K562 (cell line): ENCODE data around the gene CCDC9. TPM values are rescaled to one million over a fixed set of nuclear protein-coding genes. Genes with fewer than 3 reads are reported as not detected.
A peak's percentile ranks its signal among the peaks of the same experiment; 100 is the strongest.

Experiments used
- DNMT1 ChIP-seq: fragments of 450-650 bp; IDR thresholded peaks from 2 replicates; pipeline ENCODE4 v1.6.1; 2016; ENCODE audit warnings: antibody characterized with exemption, mild to moderate bottlenecking
- ETS2 ChIP-seq: IDR thresholded peaks from 2 replicates; pipeline ENCODE4 v1.6.1; 2016; ENCODE audit warnings: borderline replicate concordance, missing genetic modification characterization, mild to moderate bottlenecking, moderate library complexity, missing compliant biosample characterization; ENCODE audit not compliant: poor library complexity, severe bottlenecking
- FOXJ2 ChIP-seq: fragments of 200-800 bp; sonication (Bioruptor generic); IDR thresholded peaks from 2 replicates; pipeline ENCODE4 v1.6.1; 2016; ENCODE audit warnings: missing genetic modification characterization, missing compliant biosample characterization
- FOXP1 ChIP-seq: sonication (generic); formaldehyde crosslinking; IDR thresholded peaks from 2 replicates; pipeline ENCODE4 v1.8.0; 2022; ENCODE audit warnings: mild to moderate bottlenecking, missing genetic modification reagents
- GATAD2A ChIP-seq: fragments of 450-650 bp; IDR thresholded peaks from 2 replicates; pipeline ENCODE4 v1.6.1; 2017
- JUND ChIP-seq, 2 experiments: IDR thresholded peaks; 2 replicates in 1 of 2; 3 replicates in 1 of 2; pipeline ENCODE4 v1.6.1; 2011; ENCODE audit warnings: borderline replicate concordance in 2 of 2, low read depth in 2 of 2, low read length in 2 of 2, improper control_type of control experiment in 1 of 2, missing biosample characterization in 1 of 2, missing genetic modification characterization in 1 of 2, missing genetic modification reagents in 1 of 2
- MEF2D ChIP-seq: conservative IDR thresholded peaks from 2 replicates; pipeline ENCODE4 v1.6.1; 2016; ENCODE audit warnings: low read depth, missing genetic modification characterization, missing compliant biosample characterization
- NFIC ChIP-seq: fragments of 450-650 bp; IDR thresholded peaks from 2 replicates; pipeline ENCODE4 v1.6.1; 2017; ENCODE audit warnings: mild to moderate bottlenecking, inconsistent platforms
- PHTF2 ChIP-seq: fragments of 250-450 bp; sonication (Bioruptor Pico); IDR thresholded peaks from 2 replicates; pipeline ENCODE4 v1.5.0; 2021; ENCODE audit warnings: mild to moderate bottlenecking
- POLR3G ChIP-seq: IDR thresholded peaks from 2 replicates; pipeline ENCODE4 v1.6.1; 2011; ENCODE audit not compliant: insufficient read length, insufficient replicate concordance; ENCODE audit errors: extremely low read depth
- RFX1 ChIP-seq: fragments of 450-650 bp; IDR thresholded peaks from 2 replicates; pipeline ENCODE4 v1.6.1; 2016; ENCODE audit warnings: mild to moderate bottlenecking, moderate library complexity
- SNIP1 ChIP-seq: fragments of 450-650 bp; IDR thresholded peaks from 2 replicates; pipeline ENCODE4 v1.7.1; 2017; ENCODE audit warnings: low read depth, mild to moderate bottlenecking
- TAF7 ChIP-seq: fragments of 450-650 bp; IDR thresholded peaks from 2 replicates; pipeline ENCODE4 v1.6.1; 2016; ENCODE audit warnings: missing genetic modification characterization, missing compliant biosample characterization
- ZNF224 ChIP-seq: sonication (generic); formaldehyde crosslinking; IDR thresholded peaks from 2 replicates; pipeline ENCODE4 v1.8.0; 2022; ENCODE audit warnings: mild to moderate bottlenecking, missing genetic modification reagents
- ZNF232 ChIP-seq: sonication (generic); formaldehyde crosslinking; IDR thresholded peaks from 2 replicates; pipeline ENCODE4 v1.8.0; 2022; ENCODE audit warnings: mild to moderate bottlenecking, missing genetic modification reagents
- ZNF41 ChIP-seq: fragments of 250-450 bp; sonication (Bioruptor Pico); conservative IDR thresholded peaks from 2 replicates; pipeline ENCODE4 v1.4.0; 2020; ENCODE audit warnings: mild to moderate bottlenecking
- ZNF431 ChIP-seq: sonication (generic); formaldehyde crosslinking; IDR thresholded peaks from 2 replicates; pipeline ENCODE4 v1.8.0; 2022; ENCODE audit warnings: mild to moderate bottlenecking, missing genetic modification reagents
- ZNF76 ChIP-seq: fragments of 250-450 bp; sonication (Bioruptor Pico); IDR thresholded peaks from 2 replicates; pipeline ENCODE4 v1.4.0; 2020; ENCODE audit warnings: mild to moderate bottlenecking, moderate library complexity, borderline replicate concordance
- polyA plus RNA-seq, 8 experiments: library from polyadenylated mRNA; depleted of rRNA in 4 of 8; stranded (reverse) in 5 of 8; unstranded in 3 of 8; fragments of >200 nt; fragmentation: Nextera tagmentation in 2 of 8; fragmentation: Illumina TruSeq in 1 of 8; extraction: Ambion mirVana in 2 of 8; extraction: Trizol in 1 of 8; gene quantifications; 2 replicates each; pipeline versions ENCODE4 v1.2.1 to v1.2.3, GENCODE V29; 2011 to 2014; ENCODE audit warnings: inconsistent platforms in 1 of 8, missing spikeins in 1 of 8
- total RNA-seq, 7 experiments: library from RNA; depleted of rRNA in 6 of 7; stranded (reverse); fragments of >200 nt in 6 of 7; fragmentation: Illumina TruSeq in 2 of 7; extraction: Trizol in 2 of 7; gene quantifications; 2 replicates each; pipeline versions ENCODE4 v1.2.1 to v1.2.3, GENCODE V29; 2011 to 2021; ENCODE audit warnings: low replicate concordance in 1 of 7
- TF ChIP-seq, protein P1 (sequence below): IDR thresholded peaks from 2 replicates; pipeline ENCODE4 v1.6.1; 2014; ENCODE audit warnings: antibody characterized with exemption
- TF ChIP-seq, protein P2 (sequence below): sonication (generic); formaldehyde crosslinking; IDR thresholded peaks from 2 replicates; pipeline ENCODE4 v1.8.1; 2022; ENCODE audit warnings: missing genetic modification reagents
- TF ChIP-seq, protein P3 (sequence below), 2 experiments: fragments of 450-650 bp in 1 of 2; sonication (generic) in 1 of 2; formaldehyde crosslinking in 1 of 2; IDR thresholded peaks in 1 of 2; conservative IDR thresholded peaks in 1 of 2; 2 replicates each; pipeline versions ENCODE4 v1.6.1 to v1.8.1; 2016 to 2023; ENCODE audit warnings: mild to moderate bottlenecking in 2 of 2, moderate library complexity in 2 of 2, inconsistent platforms in 1 of 2, missing genetic modification reagents in 1 of 2
- TF ChIP-seq, protein P4 (sequence below): sonication (generic); formaldehyde crosslinking; IDR thresholded peaks from 2 replicates; pipeline ENCODE4 v1.8.0; 2022; ENCODE audit warnings: mild to moderate bottlenecking, missing genetic modification reagents
- TF ChIP-seq, protein P5 (sequence below): sonication (generic); formaldehyde crosslinking; IDR thresholded peaks from 2 replicates; pipeline ENCODE4 v1.8.1; 2023; ENCODE audit warnings: mild to moderate bottlenecking, missing genetic modification reagents

Gene CCDC9
- total and polyA plus RNA-seq, 9 of the 15 experiments (the other 6 are each of a cell fraction or from before 2014, with no cell fraction given) = 0.23 to 38.6 (median 8.4) TPM

DNA sequence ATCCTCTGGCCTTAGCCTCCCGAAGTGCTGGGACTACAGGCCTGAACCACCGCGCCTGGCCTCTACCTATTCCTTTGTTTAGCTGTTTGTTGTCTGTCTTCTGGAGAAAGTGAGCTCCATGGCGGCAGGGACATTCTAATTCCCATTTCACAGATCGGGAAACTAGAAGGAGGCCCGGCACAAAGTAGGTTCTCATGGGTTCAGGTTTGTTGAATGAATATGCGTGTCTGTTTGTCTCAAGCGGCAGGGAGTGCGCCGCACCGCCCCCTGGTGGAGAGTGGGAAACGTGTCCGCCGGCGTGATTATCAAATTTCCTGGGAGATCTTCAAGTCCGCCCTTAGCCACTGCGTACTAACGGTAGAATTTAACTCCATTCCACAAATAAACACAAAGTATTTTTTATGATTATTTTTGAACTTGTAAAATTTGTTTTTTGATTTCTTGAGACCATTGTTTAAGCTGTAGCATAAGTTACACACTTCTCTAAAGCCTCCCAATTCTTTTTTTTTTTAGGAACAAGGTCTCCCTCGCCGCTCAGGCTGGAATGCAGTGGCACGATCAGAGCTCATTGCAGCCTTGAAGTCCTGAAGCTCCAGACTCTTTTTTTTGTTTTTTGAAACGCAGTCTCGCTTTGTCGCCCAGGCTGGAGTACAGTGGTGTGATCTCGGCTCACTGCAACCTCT, 8.9 kb upstream of the CCDC9 start (continued):
- TF ChIP-seq, protein P1, sequence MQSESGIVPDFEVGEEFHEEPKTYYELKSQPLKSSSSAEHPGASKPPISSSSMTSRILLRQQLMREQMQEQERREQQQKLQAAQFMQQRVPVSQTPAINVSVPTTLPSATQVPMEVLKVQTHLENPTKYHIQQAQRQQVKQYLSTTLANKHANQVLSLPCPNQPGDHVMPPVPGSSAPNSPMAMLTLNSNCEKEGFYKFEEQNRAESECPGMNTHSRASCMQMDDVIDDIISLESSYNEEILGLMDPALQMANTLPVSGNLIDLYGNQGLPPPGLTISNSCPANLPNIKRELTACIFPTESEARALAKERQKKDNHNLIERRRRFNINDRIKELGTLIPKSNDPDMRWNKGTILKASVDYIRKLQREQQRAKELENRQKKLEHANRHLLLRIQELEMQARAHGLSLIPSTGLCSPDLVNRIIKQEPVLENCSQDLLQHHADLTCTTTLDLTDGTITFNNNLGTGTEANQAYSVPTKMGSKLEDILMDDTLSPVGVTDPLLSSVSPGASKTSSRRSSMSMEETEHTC = no peak
- no peak for TF ChIP-seq ZNF431 (CRISPR knock-in tag)
- no peak for TF ChIP-seq SNIP1
- TF ChIP-seq ZNF232 (CRISPR knock-in tag) = no peak
- TF ChIP-seq DNMT1 = no peak
- no peak for TF ChIP-seq POLR3G
- no peak for TF ChIP-seq FOXP1 (CRISPR knock-in tag)
- no peak for TF ChIP-seq ZNF41 (CRISPR knock-in tag)
- TF ChIP-seq ZNF76 = no peak
- TF ChIP-seq, protein P2, sequence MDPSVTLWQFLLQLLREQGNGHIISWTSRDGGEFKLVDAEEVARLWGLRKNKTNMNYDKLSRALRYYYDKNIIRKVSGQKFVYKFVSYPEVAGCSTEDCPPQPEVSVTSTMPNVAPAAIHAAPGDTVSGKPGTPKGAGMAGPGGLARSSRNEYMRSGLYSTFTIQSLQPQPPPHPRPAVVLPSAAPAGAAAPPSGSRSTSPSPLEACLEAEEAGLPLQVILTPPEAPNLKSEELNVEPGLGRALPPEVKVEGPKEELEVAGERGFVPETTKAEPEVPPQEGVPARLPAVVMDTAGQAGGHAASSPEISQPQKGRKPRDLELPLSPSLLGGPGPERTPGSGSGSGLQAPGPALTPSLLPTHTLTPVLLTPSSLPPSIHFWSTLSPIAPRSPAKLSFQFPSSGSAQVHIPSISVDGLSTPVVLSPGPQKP (CRISPR knock-in tag) = no peak
- no peak for TF ChIP-seq PHTF2 (CRISPR knock-in tag)
- TF ChIP-seq, protein P3, sequence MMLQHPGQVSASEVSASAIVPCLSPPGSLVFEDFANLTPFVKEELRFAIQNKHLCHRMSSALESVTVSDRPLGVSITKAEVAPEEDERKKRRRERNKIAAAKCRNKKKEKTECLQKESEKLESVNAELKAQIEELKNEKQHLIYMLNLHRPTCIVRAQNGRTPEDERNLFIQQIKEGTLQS (IDR thresholded peaks at IDR 0.05) = no peak
- TF ChIP-seq, protein P3 (CRISPR knock-in tag; conservative IDR thresholded peaks at IDR 0.05) = no peak; the same call in 1 of the 2 replicates
- TF ChIP-seq GATAD2A = no peak
- TF ChIP-seq, protein P4, sequence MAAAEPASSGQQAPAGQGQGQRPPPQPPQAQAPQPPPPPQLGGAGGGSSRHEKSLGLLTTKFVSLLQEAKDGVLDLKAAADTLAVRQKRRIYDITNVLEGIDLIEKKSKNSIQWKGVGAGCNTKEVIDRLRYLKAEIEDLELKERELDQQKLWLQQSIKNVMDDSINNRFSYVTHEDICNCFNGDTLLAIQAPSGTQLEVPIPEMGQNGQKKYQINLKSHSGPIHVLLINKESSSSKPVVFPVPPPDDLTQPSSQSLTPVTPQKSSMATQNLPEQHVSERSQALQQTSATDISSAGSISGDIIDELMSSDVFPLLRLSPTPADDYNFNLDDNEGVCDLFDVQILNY = no peak
- TF ChIP-seq FOXJ2 (tag) = no peak
- TF ChIP-seq MEF2D (tag) = 0 out of 2 replicates have a peak, but pooled peaks have one; percentile 27
- no peak for TF ChIP-seq ETS2 (tag)
- no peak for TF ChIP-seq NFIC
- no peak for TF ChIP-seq RFX1
- no peak for TF ChIP-seq ZNF224 (CRISPR knock-in tag)
- TF ChIP-seq TAF7 = no peak
- TF ChIP-seq JUND (IDR thresholded peaks at IDR 0.05; ENCODE audit: borderline replicate concordance, low read depth, low read length) = peak; percentile 59
- TF ChIP-seq JUND (tag; IDR thresholded peaks at IDR 0.05; ENCODE audit: borderline replicate concordance, low read depth, low read length) = peak; percentile 65; the same call in 1 of the 3 replicates
- TF ChIP-seq, protein P5, sequence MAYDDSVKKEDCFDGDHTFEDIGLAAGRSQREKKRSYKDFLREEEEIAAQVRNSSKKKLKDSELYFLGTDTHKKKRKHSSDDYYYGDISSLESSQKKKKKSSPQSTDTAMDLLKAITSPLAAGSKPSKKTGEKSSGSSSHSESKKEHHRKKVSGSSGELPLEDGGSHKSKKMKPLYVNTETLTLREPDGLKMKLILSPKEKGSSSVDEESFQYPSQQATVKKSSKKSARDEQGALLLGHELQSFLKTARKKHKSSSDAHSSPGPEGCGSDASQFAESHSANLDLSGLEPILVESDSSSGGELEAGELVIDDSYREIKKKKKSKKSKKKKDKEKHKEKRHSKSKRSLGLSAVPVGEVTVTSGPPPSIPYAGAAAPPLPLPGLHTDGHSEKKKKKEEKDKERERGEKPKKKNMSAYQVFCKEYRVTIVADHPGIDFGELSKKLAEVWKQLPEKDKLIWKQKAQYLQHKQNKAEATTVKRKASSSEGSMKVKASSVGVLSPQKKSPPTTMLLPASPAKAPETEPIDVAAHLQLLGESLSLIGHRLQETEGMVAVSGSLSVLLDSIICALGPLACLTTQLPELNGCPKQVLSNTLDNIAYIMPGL (CRISPR knock-in tag) = peak; percentile 53; the same call in 1 of the 2 replicates
